GM19043 (cell line): ENCODE data around the gene TFR2.
"Not testable (repeated sequence)": the region's sequence is repeated elsewhere in the genome, so short reads cannot be mapped to it uniquely, and the experiment has no call there.

Experiments
- ATAC-seq: cut with Tn5 transposase; IDR thresholded peaks from one replicate; pipeline ENCODE4 v1.9.1; 2021; ENCODE audit warnings: low read depth; ENCODE audit not compliant: unreplicated experiment

TFR2 gene

GRCh38 chr7:100679129-100679926 is 38.0 kb upstream of the TFR2 start:
- no peak for ATAC-seq

GRCh38 chr7:100678291-100678984 is 37.1 kb upstream of the TFR2 start:
- no peak for ATAC-seq

- no peak for ATAC-seq
Observed at GRCh38 chr7:100677308-100678267, 36.2 kb upstream of the TFR2 start.

- ATAC-seq, result no peak
Observed at GRCh38 chr7:100676501-100677306, 35.4 kb upstream of the TFR2 start.

GRCh38 chr7:100675581-100676350 is 34.4 kb upstream of the TFR2 start:
- peak; percentile 36 for ATAC-seq

- ATAC-seq, result no peak
Observed at GRCh38 chr7:100675105-100675451, 33.7 kb upstream of the TFR2 start.

- ATAC-seq, result no peak
Observed at GRCh38 chr7:100674411-100675104, 33.2 kb upstream of the TFR2 start.

GRCh38 chr7:100673942-100674410 is 32.6 kb upstream of the TFR2 start:
- no peak for ATAC-seq

GRCh38 chr7:100673302-100673941 is 32.1 kb upstream of the TFR2 start, which contains the start of gene GNB2:
Gene GNB2, plus strand, starts transcription at chr7:100673740. Its CDS starts 2,526 bp downstream, at chr7:100676266.
- peak; percentile 59 for ATAC-seq

- no peak for ATAC-seq
Observed at GRCh38 chr7:100671353-100672327, 30.3 kb upstream of the TFR2 start.

GRCh38 chr7:100670074-100670473 is 28.7 kb upstream of the TFR2 start:
- no peak for ATAC-seq

GRCh38 chr7:100669106-100669505 is 27.8 kb upstream of the TFR2 start:
- ATAC-seq, result not testable (repeated sequence)

GRCh38 chr7:100668069-100668449 is 26.7 kb upstream of the TFR2 start:
- no peak for ATAC-seq

GRCh38 chr7:100667331-100668068 is 26.1 kb upstream of the TFR2 start:
- no peak for ATAC-seq

GRCh38 chr7:100665168-100665726 is 23.9 kb upstream of the TFR2 start:
- no peak for ATAC-seq

GRCh38 chr7:100662194-100662776 is 20.9 kb upstream of the TFR2 start:
- not testable (repeated sequence) for ATAC-seq
